K562 (cell line): ENCODE measurements around the gene INHBC. TPM values are rescaled to one million over a fixed set of nuclear protein-coding genes. Genes with fewer than 3 reads are reported as not detected.

ENCODE experiments used
- DMBX1 ChIP-seq: fragments of 250-450 bp; sonication (Bioruptor Pico); IDR thresholded peaks from 2 replicates; pipeline ENCODE4 v1.8.0; 2022; ENCODE audit warnings: inconsistent platforms, mild to moderate bottlenecking, moderate library complexity, borderline replicate concordance
- ETV6 ChIP-seq, 3 experiments: fragments of 150-350 bp in 1 of 3; sonication (generic) in 1 of 3; formaldehyde crosslinking in 1 of 3; IDR thresholded peaks; 2 replicates each; pipeline versions ENCODE4 v1.6.1 to v1.8.0; 2014 to 2022; ENCODE audit warnings: borderline replicate concordance in 2 of 3, low read depth in 2 of 3, antibody characterized with exemption in 1 of 3, low read length in 1 of 3, mild to moderate bottlenecking in 1 of 3, missing genetic modification reagents in 1 of 3
- MITF ChIP-seq: IDR thresholded peaks from 2 replicates; pipeline ENCODE4 v1.6.1; 2014; ENCODE audit warnings: antibody characterized with exemption
- POLR2AphosphoS5 ChIP-seq: IDR thresholded peaks from 2 replicates; pipeline ENCODE4 v1.6.1; 2011; ENCODE audit warnings: mild to moderate bottlenecking, low read depth, low read length, moderate library complexity; ENCODE audit not compliant: control insufficient read depth, insufficient read depth
- PPARD ChIP-seq: fragments of 250-450 bp; sonication (Bioruptor Pico); IDR thresholded peaks from 2 replicates; pipeline ENCODE4 v1.8.0; 2022; ENCODE audit warnings: inconsistent platforms, mild to moderate bottlenecking, moderate library complexity
- RNF219 ChIP-seq: fragments of 250-450 bp; sonication (Bioruptor Pico); IDR thresholded peaks from 2 replicates; pipeline ENCODE4 v1.5.0; 2022; ENCODE audit warnings: mild to moderate bottlenecking
- SP1 ChIP-seq: sonication (generic); formaldehyde crosslinking; IDR thresholded peaks from 2 replicates; pipeline ENCODE4 v1.8.1; 2022; ENCODE audit warnings: mild to moderate bottlenecking, missing genetic modification reagents
- ZC3H11A ChIP-seq: IDR thresholded peaks from 2 replicates; pipeline ENCODE4 v1.6.1; 2012; ENCODE audit warnings: low read depth, low read length, improper control_type of control experiment
- ZNF175 ChIP-seq: fragments of 200-800 bp; sonication (Bioruptor generic); IDR thresholded peaks from 2 replicates; pipeline ENCODE4 v1.6.1; 2016; ENCODE audit warnings: low read depth, mild to moderate bottlenecking, missing genetic modification characterization, missing compliant biosample characterization
- ZNF507 ChIP-seq: conservative IDR thresholded peaks from 2 replicates; pipeline ENCODE4 v1.6.1; 2017; ENCODE audit warnings: missing genetic modification characterization, missing compliant biosample characterization
- polyA plus RNA-seq, 8 experiments: library from polyadenylated mRNA; depleted of rRNA in 4 of 8; stranded (reverse) in 5 of 8; unstranded in 3 of 8; fragments of >200 nt; fragmentation: Nextera tagmentation in 2 of 8; fragmentation: Illumina TruSeq in 1 of 8; extraction: Ambion mirVana in 2 of 8; extraction: Trizol in 1 of 8; gene quantifications; 2 replicates each; pipeline versions ENCODE4 v1.2.1 to v1.2.3, GENCODE V29; 2011 to 2014; ENCODE audit warnings: inconsistent platforms in 1 of 8, missing spikeins in 1 of 8
- total RNA-seq, 7 experiments: library from RNA; depleted of rRNA in 6 of 7; stranded (reverse); fragments of >200 nt in 6 of 7; fragmentation: Illumina TruSeq in 2 of 7; extraction: Trizol in 2 of 7; gene quantifications; 2 replicates each; pipeline versions ENCODE4 v1.2.1 to v1.2.3, GENCODE V29; 2011 to 2021; ENCODE audit warnings: low replicate concordance in 1 of 7
- TF ChIP-seq, protein P1 (sequence below): sonication (generic); formaldehyde crosslinking; IDR thresholded peaks from 2 replicates; pipeline ENCODE4 v1.8.0; 2022; ENCODE audit warnings: mild to moderate bottlenecking, missing genetic modification reagents
- TF ChIP-seq, protein P2 (sequence below): sonication (generic); formaldehyde crosslinking; IDR thresholded peaks from 2 replicates; pipeline ENCODE4 v1.9.0; 2022; ENCODE audit warnings: mild to moderate bottlenecking, missing genetic modification reagents
- TF ChIP-seq, protein P3 (sequence below): sonication (generic); formaldehyde crosslinking; IDR thresholded peaks from 2 replicates; pipeline ENCODE4 v1.8.0; 2022; ENCODE audit warnings: missing genetic modification reagents, mild to moderate bottlenecking, borderline replicate concordance
- TF ChIP-seq, protein P4 (sequence below): sonication (generic); formaldehyde crosslinking; IDR thresholded peaks from 2 replicates; pipeline ENCODE4 v1.8.1; 2022; ENCODE audit warnings: missing genetic modification reagents

The INHBC gene
- total and polyA plus RNA-seq, 9 of the 15 experiments (the other 6 are each of a cell fraction or from before 2014, with no cell fraction given), result 0.07 to 0.24 (median 0.15) TPM; not detected in 4

GRCh38 chr12:57487597-57488401 is 53.2 kb downstream of the INHBC start, which contains the start of gene MARS1 (continued):
- TF ChIP-seq, protein P1, sequence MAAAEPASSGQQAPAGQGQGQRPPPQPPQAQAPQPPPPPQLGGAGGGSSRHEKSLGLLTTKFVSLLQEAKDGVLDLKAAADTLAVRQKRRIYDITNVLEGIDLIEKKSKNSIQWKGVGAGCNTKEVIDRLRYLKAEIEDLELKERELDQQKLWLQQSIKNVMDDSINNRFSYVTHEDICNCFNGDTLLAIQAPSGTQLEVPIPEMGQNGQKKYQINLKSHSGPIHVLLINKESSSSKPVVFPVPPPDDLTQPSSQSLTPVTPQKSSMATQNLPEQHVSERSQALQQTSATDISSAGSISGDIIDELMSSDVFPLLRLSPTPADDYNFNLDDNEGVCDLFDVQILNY (CRISPR knock-in tag), result no peak; the same call in 1 of the 2 replicates
- TF ChIP-seq ZNF507 (tag), result no peak
- TF ChIP-seq SP1 (CRISPR knock-in tag), result peak; percentile 52; the same call in 1 of the 2 replicates
- TF ChIP-seq, protein P2, sequence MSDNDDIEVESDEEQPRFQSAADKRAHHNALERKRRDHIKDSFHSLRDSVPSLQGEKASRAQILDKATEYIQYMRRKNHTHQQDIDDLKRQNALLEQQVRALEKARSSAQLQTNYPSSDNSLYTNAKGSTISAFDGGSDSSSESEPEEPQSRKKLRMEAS (CRISPR knock-in tag), result peak; percentile 64
- TF ChIP-seq, protein P3, sequence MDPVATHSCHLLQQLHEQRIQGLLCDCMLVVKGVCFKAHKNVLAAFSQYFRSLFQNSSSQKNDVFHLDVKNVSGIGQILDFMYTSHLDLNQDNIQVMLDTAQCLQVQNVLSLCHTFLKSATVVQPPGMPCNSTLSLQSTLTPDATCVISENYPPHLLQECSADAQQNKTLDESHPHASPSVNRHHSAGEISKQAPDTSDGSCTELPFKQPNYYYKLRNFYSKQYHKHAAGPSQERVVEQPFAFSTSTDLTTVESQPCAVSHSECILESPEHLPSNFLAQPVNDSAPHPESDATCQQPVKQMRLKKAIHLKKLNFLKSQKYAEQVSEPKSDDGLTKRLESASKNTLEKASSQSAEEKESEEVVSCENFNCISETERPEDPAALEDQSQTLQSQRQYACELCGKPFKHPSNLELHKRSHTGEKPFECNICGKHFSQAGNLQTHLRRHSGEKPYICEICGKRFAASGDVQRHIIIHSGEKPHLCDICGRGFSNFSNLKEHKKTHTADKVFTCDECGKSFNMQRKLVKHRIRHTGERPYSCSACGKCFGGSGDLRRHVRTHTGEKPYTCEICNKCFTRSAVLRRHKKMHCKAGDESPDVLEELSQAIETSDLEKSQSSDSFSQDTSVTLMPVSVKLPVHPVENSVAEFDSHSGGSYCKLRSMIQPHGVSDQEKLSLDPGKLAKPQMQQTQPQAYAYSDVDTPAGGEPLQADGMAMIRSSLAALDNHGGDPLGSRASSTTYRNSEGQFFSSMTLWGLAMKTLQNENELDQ (CRISPR knock-in tag), result 0 out of 2 replicates have a peak, but pooled peaks have one; percentile 89
- no peak for TF ChIP-seq PPARD (CRISPR knock-in tag)
- TF ChIP-seq ETV6 (IDR thresholded peaks at IDR 0.05; ENCODE audit: borderline replicate concordance in 1 of 2, low read depth in 2 of 2, low read length in 1 of 2), result no peak
- TF ChIP-seq ETV6 (CRISPR knock-in tag; IDR thresholded peaks at IDR 0.05; ENCODE audit: borderline replicate concordance), result peak; percentile 70; the same call in 1 of the 2 replicates
- TF ChIP-seq, protein P4, sequence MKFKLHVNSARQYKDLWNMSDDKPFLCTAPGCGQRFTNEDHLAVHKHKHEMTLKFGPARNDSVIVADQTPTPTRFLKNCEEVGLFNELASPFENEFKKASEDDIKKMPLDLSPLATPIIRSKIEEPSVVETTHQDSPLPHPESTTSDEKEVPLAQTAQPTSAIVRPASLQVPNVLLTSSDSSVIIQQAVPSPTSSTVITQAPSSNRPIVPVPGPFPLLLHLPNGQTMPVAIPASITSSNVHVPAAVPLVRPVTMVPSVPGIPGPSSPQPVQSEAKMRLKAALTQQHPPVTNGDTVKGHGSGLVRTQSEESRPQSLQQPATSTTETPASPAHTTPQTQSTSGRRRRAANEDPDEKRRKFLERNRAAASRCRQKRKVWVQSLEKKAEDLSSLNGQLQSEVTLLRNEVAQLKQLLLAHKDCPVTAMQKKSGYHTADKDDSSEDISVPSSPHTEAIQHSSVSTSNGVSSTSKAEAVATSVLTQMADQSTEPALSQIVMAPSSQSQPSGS (CRISPR knock-in tag), result no peak
- TF ChIP-seq POLR2AphosphoS5, result peak; percentile 60; the same call in 1 of the 2 replicates
- TF ChIP-seq DMBX1, result peak; percentile 40; the same call in 1 of the 2 replicates
- TF ChIP-seq ZNF175, result peak; percentile 77; the same call in 1 of the 2 replicates
- TF ChIP-seq RNF219 (CRISPR knock-in tag), result no peak
- TF ChIP-seq MITF, result peak; percentile 68; the same call in 1 of the 2 replicates
- TF ChIP-seq ZC3H11A, result no peak
